ENCODE measurements around the gene TRIP10. TPM values are rescaled to one million over a fixed set of nuclear protein-coding genes. Genes with fewer than 3 reads are reported as not detected.

TRIP10 gene
- total and polyA plus RNA-seq, 9 donors = 57.3 to 149 (median 106) TPM

- no peak overlapping the region for H3K27ac ChIP-seq
- H3K4me3 ChIP-seq = no peak overlapping the region
- no peak for DNase-seq
- intact Hi-C loops (cut with DNase I) = no loop called here
- no peaks in the 10 kb centered on the region for H3K27me3 ChIP-seq
- TF ChIP-seq CTCF (IDR thresholded peaks at IDR 0.05) (no peak), EP300 (IDR thresholded peaks at IDR 0.05) (no peak), POLR2A (IDR thresholded peaks at IDR 0.05) (no peak)
- no peaks in the 10 kb centered on the region for H3K36me3 ChIP-seq
- 67 to 73% (median 72%) methylated on average over 6 of the region's 6 CpGs for WGBS, 3 donors
- no peaks in the 10 kb centered on the region for H3K9me3 ChIP-seq
- peaks cover 2% of the 10 kb centered on the region for H3K4me1 ChIP-seq (ENCODE audit: insufficient read depth)
Observed at GRCh38 chr19:6716610-6716970, 22.9 kb upstream of the TRIP10 start.

GRCh38 chr19:6717036-6717435 lies 22.4 kb upstream of the TRIP10 start:
- 63 to 76% (median 74%) methylated on average over 10 of the region's 10 CpGs for WGBS, 3 donors
- Histone ChIP-seq H3K27ac (no peak overlapping the region), H3K27me3 (no peaks in the 10 kb centered on the region), H3K4me3 (no peak overlapping the region), H3K36me3 (no peaks in the 10 kb centered on the region), H3K4me1 (ENCODE audit: insufficient read depth) (peaks cover 3% of the 10 kb centered on the region), H3K9me3 (no peaks in the 10 kb centered on the region)
- DNase-seq = no peak
- intact Hi-C loops (cut with DNase I) = no loop called here
- TF ChIP-seq POLR2A (IDR thresholded peaks at IDR 0.05) (no peak), EP300 (IDR thresholded peaks at IDR 0.05) (no peak), CTCF (IDR thresholded peaks at IDR 0.05) (no peak)

- H3K27ac ChIP-seq = no peak overlapping the region
- TF ChIP-seq CTCF (IDR thresholded peaks at IDR 0.05) (no peak), EP300 (IDR thresholded peaks at IDR 0.05) (no peak), POLR2A (IDR thresholded peaks at IDR 0.05) (no peak)
- no peaks in the 10 kb centered on the region for H3K36me3 ChIP-seq
- no peak overlapping the region for H3K4me3 ChIP-seq
- DNase-seq = no peak
- peaks cover 3% of the 10 kb centered on the region for H3K4me1 ChIP-seq (ENCODE audit: insufficient read depth)
- no peaks in the 10 kb centered on the region for H3K9me3 ChIP-seq
- WGBS, 3 donors = 76 to 86% (median 77%) methylated on average over 4 of the region's 4 CpGs
- intact Hi-C loops (cut with DNase I) = no loop called here
- H3K27me3 ChIP-seq = no peaks in the 10 kb centered on the region
Observed at GRCh38 chr19:6717441-6717971, 22.0 kb upstream of the TRIP10 start.

- TF ChIP-seq CTCF (IDR thresholded peaks at IDR 0.05) = no peak
- TF ChIP-seq POLR2A (IDR thresholded peaks at IDR 0.05) = no peak
- TF ChIP-seq EP300 (IDR thresholded peaks at IDR 0.05) = no peak
- Histone ChIP-seq H3K36me3 (no peaks in the 10 kb centered on the region), H3K4me3 (no peak overlapping the region), H3K27ac (no peak overlapping the region), H3K27me3 (no peaks in the 10 kb centered on the region), H3K9me3 (no peaks in the 10 kb centered on the region), H3K4me1 (ENCODE audit: insufficient read depth) (peaks cover 3% of the 10 kb centered on the region)
- peak in 1 of 5 donors; percentile 22 for DNase-seq
- 51 to 75% (median 64%) methylated on average over 23 of the region's 23 CpGs for WGBS, 3 donors
- intact Hi-C loops (cut with DNase I) = no loop called here
Observed at GRCh38 chr19:6718111-6718740, 21.3 kb upstream of the TRIP10 start.

Measured in ovary (tissue), 9 donors.